ENCODE results near the gene ZBTB49. TPM values are rescaled to one million over a fixed set of nuclear protein-coding genes. Genes with fewer than 3 reads are reported as not detected.

Gene ZBTB49
- total and polyA plus RNA-seq, 2 of the 13 experiments (the other 11 are each of a cell fraction or from before 2014, with no cell fraction given): 3.3 to 4.3 TPM

GRCh38 chr4:4327652-4328121 is 37.6 kb downstream of the ZBTB49 start (continued):
- TF ChIP-seq FOXP4 (CRISPR knock-in tag; IDR thresholded peaks at IDR 0.05) (0 out of 2 replicates have a peak, but pooled peaks have one; percentile 27), ZNF253 (CRISPR knock-in tag; IDR thresholded peaks at IDR 0.05; ENCODE audit: borderline replicate concordance) (no peak), ZNF441 (CRISPR knock-in tag; IDR thresholded peaks at IDR 0.05; ENCODE audit: borderline replicate concordance) (0 out of 2 replicates have a peak, but pooled peaks have one; percentile 26), MYC (CRISPR knock-in tag; IDR thresholded peaks at IDR 0.05; ENCODE audit: borderline replicate concordance) (peak; percentile 43; the same call in 1 of the 2 replicates), SRSF1 (optimal IDR thresholded peaks at IDR 0.05; ENCODE audit: low read depth, low read length) (peak; percentile 77), ERF (CRISPR knock-in tag; IDR thresholded peaks at IDR 0.05) (peak; percentile 58; the same call in 1 of the 2 replicates), MTA1 (CRISPR knock-in tag; IDR thresholded peaks at IDR 0.05; ENCODE audit: borderline replicate concordance) (peak; percentile 30; the same call in 1 of the 2 replicates), STAG1 (CRISPR knock-in tag; IDR thresholded peaks at IDR 0.05) (peak; percentile 33), GATAD1 (CRISPR knock-in tag; IDR thresholded peaks at IDR 0.05) (peak; percentile 47; the same call in 1 of the 2 replicates), ZMYM3 (CRISPR knock-in tag; IDR thresholded peaks at IDR 0.05) (peak; percentile 87), FOSL2 (CRISPR knock-in tag; IDR thresholded peaks at IDR 0.05) (peak; percentile 30), MXI1 (IDR thresholded peaks at IDR 0.05; ENCODE audit: borderline replicate concordance, low read depth, low read length) (peak; percentile 58; the same call in 1 of the 3 replicates), KAT8 (CRISPR knock-in tag; IDR thresholded peaks at IDR 0.05) (0 out of 2 replicates have a peak, but pooled peaks have one; percentile 27), ZBTB2 (CRISPR knock-in tag; IDR thresholded peaks at IDR 0.05; ENCODE audit: low read depth) (no peak), GABPA (IDR thresholded peaks at IDR 0.05; ENCODE audit: low read depth, low read length) (no peak), GABPA (CRISPR knock-in tag; IDR thresholded peaks at IDR 0.05; ENCODE audit: low read depth) (no peak), ZBTB25 (CRISPR knock-in tag; IDR thresholded peaks at IDR 0.05) (peak; percentile 18; the same call in 1 of the 2 replicates), POLR2A (IDR thresholded peaks at IDR 0.05; ENCODE audit: insufficient read depth in 1 of 2, low read depth in 2 of 2, low read length in 2 of 2) (0 out of 4 replicates have a peak, but pooled peaks of 1 of the 2 experiments have one; percentile 39), ZNF331 (CRISPR knock-in tag; IDR thresholded peaks at IDR 0.05) (peak; percentile 38; the same call in 1 of the 2 replicates), AGO2 (optimal IDR thresholded peaks at IDR 0.05; ENCODE audit: low read depth, low read length) (no peak), MAFK (conservative IDR thresholded peaks at IDR 0.05 in 1 of 2, IDR thresholded peaks at IDR 0.05 in 1 of 2; ENCODE audit: low read length in 2 of 2) (peak in 1 of 2 experiments; percentile 2; a peak in 1 of 4 replicates), ARID5B (CRISPR knock-in tag; IDR thresholded peaks at IDR 0.05) (peak; percentile 51; the same call in 1 of the 2 replicates), NR2F6 (IDR thresholded peaks at IDR 0.05) (0 out of 2 replicates have a peak, but pooled peaks have one; percentile 22), NR2F6 (CRISPR knock-in tag; IDR thresholded peaks at IDR 0.05) (peak; percentile 54)
